GM19455 (cell line): Measurements from ENCODE around the gene DAB2IP.
"Not testable (repeated sequence)": the region's sequence is repeated elsewhere in the genome, so short reads cannot be mapped to it uniquely, and the experiment has no call there.

Experiments
- ATAC-seq: cut with Tn5 transposase; IDR thresholded peaks from one replicate; pipeline ENCODE4 v1.9.1; 2021; ENCODE audit not compliant: unreplicated experiment

DAB2IP gene

DNA sequence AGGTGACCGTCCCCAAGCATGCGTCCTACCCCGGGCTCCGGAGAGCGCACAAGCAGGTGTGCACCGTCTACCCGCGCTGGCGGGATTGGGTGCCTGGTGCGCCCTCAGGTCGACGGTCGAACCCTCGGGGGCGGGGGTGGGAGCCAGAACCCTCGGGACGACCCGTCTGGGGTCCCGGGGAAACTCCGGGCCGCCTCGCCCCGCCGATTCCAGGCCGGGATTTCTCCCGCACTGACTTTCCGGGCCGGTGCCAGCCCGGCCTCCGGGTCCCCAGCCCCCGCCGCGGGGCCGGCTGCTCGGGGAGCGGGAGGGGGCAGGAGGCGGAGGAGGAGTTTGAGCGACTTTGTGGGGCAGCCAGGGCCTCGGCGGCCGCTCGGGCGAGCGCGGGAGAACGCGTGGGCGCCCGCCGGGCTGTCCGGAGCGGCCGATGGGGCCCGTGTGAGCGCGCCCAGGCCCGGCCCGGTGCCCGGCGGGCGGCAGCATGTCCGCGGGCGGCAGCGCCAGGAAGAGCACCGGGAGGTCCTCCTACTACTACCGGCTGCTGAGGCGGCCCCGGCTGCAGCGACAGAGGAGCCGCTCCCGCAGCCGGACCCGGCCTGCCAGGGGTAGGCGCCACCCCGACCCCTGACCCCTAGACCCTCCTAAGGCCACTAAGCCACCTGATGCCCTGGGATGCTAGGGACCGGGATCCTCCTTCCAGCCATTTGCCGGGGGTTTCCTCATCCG, at the start of gene DAB2IP:
Gene DAB2IP, plus strand, starts transcription at position 340 of the 726 bp plus-strand sequence. Its CDS starts 142 bp downstream, at position 482.
- ATAC-seq = no peak

DNA sequence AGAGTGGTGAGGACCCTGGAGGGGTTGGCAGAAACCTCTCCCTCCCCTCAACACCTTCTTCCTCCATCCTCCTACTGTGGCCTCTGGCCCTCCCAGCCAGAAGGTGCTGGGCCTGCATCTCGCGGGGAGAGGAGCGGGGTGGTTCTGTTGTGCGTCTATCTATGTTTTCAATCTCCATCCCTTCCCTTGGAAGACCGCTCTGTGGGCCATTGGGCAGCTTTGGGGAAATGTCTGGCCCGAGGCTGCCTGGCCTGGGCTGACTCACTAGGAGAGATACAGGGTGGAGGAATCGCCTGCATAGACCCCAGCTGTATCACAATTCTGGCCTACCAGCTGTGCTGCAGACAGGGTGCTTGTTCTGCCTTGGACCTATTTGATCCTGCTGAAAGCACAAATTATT, 48.4 kb upstream of the DAB2IP start:
- ATAC-seq = no peak

DNA sequence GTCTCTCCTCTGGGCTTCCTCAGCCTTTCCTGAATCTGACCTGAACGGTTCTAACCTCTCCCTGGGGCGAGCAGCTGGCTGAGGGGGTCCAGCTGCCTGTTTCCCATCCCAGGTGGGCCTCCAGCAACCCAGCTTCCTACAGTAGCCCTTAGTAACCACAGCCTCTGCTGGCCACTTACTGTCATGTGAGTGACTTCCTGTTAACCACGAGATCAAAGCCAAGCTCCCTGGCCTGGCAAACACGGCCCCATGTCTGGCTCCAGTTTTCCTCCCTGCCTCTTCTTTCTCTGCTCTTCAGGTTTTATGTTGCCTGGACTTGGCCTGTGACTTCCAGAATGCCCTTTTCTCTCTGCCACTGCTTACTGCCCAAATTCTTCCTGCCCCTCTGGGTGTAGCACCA, 47.2 kb upstream of the DAB2IP start:
- no peak for ATAC-seq

DNA sequence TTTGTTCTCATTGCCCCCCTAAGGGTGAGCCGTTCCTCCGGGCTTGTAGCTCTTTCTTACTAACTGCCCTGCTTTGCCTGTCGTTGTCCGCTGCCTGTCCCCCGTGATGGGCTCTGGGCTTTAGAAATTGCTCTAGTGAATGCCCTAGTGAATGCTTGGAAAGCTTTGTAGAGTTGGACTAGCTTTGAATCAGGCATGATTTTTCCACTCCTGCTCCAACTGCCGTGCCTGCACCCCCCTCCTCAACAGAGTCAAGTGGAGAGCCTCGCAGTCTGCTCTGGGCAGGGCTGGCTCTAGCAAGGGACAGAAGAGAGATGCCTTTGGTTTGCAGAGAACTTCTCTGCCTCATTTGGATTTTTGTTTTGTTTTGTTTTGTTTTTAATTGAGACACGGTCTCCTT, 46.8 kb upstream of the DAB2IP start:
- no peak for ATAC-seq

DNA sequence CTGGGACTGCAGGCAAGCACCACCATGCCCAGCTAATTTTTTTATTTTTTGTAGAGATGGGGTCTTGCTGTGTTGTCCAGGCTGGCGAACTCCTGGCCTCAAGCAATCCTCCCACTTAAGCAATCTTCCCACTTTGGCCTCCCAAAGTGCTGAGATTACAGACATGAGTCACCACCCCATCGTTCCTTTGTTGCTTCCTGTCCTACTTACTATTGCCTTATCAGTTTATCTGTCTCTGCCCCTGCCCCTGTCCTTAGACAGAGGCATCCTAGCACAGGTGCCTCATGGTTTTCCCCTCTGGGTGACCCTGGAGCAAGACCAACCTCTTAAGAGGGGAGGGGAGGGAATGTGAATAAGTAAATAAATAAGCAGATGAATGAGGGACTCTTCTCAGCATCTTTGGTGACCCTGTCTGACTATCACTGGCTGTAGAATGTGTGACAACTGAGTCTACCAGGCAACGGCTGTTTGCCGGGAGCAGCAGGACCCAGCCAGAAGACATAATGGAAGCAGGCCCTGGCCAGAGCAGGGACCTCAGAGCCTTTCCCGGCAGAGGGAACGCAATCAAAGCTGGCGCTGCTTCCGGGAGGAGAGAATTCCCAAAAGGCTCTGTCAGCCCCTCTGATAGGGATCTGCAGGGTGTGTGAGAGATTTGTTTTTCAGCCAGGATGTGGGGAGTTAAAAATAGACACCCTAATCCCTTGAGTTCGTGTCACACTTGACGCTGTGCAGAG, 43.8 kb upstream of the DAB2IP start:
- no peak for ATAC-seq

DNA sequence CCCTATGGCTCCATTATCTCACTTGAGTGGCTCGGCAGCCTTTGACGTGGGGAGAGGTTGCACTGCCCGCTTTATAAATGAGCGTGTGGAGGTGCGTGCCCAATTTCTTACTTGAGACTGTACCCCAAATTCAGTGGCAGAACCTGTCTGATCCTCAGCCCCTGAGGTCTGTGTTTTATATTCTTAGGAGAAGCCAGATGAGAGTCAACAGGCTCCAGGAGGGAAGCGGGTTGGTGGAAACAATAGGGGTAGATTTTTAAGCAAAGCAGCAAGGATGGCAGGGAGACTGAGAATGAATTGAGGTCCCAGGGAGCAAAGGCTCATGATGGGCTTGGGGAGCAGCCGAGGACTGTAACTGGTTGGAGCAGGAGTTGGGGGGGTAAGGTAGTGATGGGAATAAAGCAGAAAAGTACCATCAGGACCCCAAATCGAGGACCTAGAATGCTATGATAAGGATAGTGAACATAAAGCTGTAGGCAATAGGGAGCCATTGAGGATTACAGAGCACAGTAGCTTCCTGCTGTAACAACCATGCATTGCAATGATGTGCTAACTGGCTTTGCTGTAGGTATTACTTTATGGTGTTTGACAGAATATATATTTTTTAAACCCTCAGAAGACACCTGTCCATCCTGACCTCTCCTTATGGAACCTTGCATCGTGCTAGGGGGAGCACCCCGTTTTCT, 43.1 kb upstream of the DAB2IP start:
- no peak for ATAC-seq

DNA sequence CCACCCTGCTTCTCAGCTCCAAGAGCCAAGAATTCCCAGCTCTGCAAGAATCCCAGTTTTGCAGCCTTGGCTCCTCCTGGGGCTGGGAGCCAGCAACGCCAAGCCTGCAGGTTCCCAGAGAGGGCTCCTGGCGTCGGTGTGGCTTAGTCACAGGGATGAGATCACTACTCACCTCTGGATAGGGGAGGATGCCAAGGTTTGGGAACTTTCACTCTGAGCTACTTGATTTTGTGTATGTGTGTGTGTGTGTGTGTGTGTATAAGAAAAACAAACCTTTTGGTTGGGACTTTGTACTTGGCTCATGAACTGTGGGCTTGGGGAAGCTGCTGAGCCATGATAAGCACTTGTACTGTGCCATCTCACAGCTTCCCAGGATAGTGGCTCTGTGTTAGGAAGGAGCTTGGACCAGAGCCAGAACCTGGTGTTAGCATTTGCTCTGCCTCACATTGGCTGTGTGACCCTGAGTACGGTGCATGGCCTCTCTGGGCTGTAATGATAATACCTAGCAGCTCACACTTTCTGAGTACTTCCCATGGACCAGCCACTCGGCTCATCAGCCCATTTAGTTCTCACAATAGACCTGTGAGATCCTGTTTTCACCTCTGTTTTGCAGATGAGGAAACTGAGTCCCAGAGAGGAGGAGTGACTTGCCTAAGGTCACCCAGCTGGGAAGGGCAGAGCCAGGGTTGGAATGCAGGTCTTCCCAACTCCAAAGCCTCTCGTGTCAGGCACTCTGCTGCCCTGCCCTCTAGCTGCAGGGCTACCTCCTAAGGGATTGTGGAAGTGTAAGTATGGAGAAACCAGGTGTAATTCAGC, 41.4 kb upstream of the DAB2IP start:
- no peak for ATAC-seq

DNA sequence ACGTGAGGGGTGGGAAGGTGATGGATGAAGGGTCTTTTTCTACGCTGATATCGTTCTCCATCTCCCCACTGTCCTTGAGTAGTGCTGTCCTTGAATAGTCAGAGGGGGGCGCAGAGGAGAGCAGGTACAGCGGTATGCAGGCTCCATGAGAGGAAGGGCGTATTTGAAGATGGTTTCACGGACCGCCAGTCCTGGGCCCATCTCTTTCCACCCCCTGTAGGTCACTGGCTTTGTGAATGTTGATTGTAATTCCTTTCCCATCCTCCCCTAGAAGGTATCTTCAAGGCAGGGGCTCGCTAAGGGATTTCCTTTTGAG, 40.8 kb upstream of the DAB2IP start:
- ATAC-seq = no peak

DNA sequence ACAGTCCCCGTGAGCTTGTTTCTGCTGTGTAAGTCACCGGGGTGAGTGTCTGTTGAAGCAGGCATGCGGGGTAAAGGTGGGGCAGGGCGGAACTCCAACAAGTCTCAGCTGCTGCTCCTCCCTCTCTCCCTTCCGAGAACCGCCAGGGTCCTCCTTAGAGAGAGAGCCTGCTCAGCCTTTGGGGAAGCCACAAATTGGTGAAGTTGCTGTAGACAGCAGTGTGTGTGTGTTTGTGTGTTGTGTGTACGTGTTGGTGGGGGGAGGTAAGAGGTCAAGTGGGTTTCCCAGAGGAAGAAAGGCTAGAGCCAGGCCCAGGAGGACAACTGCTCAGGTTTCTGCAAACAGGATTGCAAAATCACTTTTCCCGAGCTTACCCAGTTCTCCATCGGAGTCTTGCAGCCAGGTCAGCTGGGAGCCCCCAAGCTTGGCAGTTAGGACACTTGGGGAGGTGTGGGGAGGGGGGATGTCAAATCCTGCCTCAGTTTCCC, 38.9 kb upstream of the DAB2IP start:
- ATAC-seq = no peak

DNA sequence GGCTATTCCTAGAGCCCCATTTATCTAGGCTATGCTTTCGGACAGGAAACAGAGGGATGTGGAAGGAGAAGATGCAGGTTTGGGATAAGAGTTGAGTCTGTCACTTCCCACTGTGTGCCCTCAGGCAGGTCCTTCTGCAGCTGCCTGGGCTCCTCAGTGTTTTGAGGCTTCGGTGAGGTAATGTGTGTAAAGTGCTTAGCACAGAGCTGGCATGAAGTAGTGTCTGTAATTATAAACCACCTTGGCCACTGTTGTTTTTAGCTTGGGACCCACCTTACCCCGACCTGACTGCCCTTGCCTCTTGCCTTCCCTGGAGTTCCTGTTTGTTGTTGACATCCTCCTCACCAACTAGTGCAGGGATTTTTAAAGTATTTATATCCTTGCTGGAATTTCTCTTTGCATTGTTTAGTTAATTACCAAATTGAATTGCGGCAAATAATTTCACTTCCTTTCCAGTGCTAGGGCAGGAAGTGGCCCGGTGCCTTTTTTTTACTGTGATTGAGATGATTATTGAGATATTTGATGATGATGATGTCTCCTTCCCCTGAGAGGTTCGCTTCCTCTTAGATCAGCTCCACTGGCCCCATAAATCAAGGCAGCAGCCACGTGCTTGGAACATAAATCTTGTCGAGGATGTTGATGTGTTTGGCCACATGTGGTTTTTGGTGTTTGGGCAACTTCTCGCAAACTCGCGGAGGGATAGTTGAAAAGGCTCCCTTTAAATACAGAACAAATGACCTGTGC, 38.3 kb upstream of the DAB2IP start:
- ATAC-seq = no peak

DNA sequence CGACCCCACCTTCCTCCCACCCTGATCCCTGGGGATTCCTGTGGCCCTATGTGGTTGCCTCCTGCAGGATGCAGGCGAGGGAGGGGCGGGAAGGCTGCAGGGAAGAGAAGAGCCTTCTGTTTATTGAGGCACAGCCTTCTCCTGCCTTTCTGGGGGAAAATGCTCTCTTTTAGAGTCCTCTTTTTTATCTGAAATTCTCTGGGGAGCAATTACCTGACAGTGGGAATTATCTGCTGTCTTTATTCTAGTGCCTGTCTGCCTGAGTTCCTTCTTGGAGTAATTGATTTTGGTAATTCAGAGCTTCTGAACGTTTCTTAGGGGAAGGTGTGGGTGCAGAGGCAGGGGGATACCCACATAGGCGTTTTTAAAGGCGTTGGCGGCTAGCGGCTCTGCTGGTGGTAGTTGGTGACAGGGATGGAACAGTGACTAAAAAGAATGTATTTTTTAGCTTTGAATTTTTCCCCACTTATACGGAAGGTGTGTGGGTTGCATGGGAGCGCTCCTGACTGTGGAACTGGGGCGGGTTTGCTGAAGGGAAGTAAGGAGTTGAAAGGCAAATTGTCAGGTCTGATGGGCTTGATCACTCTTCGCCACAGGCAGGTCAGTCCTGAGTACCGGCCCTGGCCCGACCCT, 35.2 kb upstream of the DAB2IP start:
- ATAC-seq = no peak

DNA sequence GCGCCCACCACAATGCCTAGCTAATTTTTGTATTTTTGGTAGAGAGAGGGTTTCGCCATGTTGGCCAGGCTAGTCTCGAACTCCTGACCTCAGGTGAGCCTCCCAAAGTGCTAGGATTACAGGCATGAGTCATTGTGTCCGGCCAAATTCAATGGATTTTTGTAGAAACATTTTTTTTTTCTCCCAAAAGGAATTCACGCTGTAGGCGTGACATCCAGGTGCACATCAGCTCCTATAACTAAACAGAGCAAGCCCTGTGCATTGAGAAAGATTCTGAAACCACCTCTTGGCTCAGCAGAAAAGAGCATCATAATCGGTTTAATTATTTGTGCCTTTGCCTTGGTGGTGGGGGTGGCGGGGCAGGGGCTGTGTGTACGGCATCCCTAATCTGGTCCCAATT, 32.9 kb upstream of the DAB2IP start:
- ATAC-seq = no peak

DNA sequence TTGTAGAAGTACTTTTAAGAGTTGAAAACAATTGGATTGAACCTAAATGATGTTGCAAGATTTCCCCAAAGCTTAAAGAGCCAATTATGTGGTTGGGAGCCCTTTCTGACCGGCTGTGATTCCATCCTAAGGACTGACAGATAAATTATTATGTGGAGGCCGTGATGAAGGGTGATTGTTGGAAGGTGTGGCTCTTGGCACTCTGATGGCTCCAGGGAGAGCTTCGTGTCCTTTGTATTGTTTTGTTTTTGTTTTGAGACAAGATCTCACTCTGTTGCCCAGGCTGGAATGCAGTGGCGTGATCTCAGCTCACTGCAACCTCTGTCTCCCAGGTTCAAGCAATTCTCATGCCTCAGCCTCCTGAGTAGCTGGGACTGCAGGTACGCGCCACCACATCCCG, 32.5 kb upstream of the DAB2IP start:
- ATAC-seq = not testable (repeated sequence)

DNA sequence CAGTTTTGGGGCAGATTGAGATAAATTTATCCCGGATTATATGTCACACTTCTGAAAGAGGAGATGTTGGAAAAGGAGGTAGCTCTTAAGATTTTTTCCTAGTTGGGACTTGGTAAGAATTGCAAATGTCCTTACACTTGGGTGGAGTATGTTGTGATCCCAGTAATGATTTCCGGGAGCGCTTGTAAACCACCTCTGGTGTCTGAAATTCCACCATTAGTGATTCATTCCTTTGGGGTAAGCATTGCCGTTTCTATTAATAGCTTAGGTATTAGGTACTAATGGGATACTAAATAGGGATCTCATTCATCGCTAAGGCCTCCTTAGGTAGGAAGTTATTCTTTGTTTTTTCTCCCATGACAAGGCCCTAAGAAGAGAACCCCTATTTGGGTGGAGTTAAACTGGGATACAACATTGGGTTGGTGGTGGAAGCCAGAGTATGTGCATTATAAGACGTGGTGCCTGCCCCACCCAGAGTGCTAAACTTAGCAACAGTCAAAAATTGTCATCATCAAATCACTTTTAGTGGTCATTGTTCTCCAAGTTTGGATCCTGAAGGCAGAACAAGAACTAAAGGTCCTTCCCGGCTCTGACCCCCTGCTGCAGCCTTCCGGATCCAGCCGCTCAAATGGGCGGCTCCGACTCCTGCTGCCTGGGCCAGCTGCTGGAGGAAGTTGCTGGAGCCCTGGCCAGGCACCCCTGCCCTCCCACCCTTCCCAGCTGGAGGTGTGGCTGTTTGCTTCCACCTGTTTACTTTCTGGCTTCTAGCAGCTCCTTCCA, 31.7 kb upstream of the DAB2IP start:
- no peak for ATAC-seq

DNA sequence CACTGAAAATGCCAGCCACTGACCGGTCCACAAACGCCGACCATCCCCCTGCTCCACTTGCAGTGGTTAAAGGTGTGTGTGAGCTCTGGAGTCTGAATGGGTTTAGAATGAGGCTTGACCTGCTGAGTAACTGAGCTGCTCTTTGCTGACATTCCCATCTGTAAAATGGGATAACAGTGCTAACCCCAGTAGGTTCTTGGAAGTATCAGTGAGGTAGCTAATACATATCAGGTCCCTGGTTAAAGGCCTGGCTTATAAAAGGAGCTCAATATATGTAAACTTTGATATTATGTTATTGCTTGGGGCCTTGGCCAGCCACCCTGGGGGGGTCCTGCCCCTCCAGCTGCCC, 31.1 kb upstream of the DAB2IP start:
- no peak for ATAC-seq

DNA sequence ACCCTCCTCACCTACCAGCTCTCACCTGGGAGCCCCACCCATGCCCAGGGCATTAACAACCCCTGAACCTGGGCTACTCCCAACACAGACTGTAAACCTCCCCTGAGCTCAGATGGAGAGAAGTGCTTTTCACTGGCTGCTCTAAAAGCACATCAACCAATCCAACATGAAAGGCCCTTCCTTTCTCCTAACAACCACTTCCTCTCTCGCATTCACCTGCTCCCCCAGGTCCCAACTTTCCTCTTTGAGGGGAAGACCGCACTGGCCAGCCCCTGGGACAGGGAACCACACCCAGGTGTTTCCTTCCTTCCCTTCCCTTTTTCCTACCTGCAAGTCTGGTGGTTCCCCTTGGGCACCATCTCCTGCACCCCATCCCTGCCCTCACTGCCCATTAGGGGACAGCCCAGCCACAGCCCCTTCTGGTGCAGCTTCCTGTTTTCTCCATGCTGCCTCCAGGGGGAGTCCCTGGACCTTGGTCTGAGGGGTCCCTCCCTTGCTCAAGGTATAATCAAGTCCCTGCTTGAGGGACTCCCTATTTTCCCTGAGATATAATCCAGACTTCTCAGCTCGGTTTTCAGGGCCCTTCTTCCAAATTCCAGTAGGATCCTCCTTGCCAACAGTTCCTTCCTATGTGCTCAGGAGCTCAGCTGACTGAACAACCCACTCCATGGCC, 30.5 kb upstream of the DAB2IP start:
- ATAC-seq = no peak

DNA sequence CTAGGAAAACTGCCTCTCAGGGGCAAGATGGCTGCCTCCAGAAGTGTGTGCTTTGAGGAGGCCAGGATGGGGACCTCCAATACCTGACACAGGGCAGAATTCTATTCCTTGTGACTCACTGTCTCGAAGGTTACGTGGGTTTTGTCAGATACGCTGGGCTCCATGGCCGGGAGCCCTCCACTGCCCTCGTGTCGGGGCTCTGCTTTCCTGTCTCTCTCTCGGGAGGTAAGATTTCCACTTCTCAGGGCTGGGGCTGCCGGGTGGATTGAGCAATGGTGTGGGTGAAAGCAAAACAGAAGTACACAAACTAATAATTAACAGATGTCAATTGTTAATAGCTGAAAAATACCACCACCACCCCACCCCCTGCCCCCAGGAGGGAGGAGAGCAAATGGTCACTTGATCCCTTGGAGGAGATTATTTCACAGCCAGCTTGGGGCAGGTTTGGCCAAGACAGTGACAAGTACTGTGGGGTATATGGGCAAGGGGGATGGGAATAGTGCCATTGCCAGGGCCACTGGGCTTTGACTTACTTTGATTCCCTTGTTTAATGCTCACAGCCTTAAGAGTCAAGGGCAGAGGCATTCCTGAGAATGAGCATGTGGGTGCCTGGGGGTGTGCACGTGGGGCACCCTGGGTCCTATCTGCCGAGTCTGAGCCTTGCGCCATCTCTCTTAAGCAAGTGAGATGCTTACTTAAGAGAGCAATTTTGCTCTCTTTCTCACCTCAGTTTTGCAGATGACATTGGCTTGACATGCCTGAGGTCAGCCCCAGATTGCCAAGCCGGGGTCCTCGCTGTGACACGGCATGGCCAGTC, 28.8 kb upstream of the DAB2IP start:
- no peak for ATAC-seq

DNA sequence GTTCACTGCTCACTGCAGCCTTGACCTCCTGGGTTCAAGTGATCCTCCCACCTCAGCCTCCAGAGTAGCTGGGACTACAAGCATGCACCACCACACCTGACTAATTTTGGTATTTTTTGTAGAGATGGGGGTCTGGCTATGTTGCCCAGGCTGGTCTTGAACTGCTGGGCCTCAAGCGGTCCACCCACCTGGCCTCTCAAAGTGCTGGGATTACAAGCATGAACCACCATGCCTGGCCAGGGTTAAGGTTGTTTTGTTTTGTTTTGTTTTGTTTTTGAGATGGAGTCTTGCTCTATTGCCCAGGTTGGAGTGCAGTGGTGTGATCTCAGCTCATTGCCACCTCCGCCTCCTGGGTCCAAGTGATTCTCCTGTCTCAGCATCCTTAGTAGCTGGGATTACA, 28.0 kb upstream of the DAB2IP start:
- not testable (repeated sequence) for ATAC-seq
